Stomach (tissue), 9 donors: Measurements from ENCODE around the gene CAPZB. TPM values are rescaled to one million over a fixed set of nuclear protein-coding genes. Genes with fewer than 3 reads are reported as not detected.
A peak's percentile ranks its signal among the peaks of the same experiment; 100 is the strongest.

ENCODE experiments used
- DNase-seq, 2 donors: peaks; one replicate each; pipeline versions ENCODE4 v3.0.0 to v3.0.0-alpha.2; 2013 to 2019
- H3K27ac ChIP-seq, 5 donors: fragments of 200-600 bp in 4 of 5; sonication (generic) in 4 of 5; one replicate each; pipeline ENCODE4 v1.5.1; 2013 to 2019; ENCODE audit warnings: mild to moderate bottlenecking in 1 of 5, moderate library complexity in 1 of 5
- H3K27me3 ChIP-seq, 3 donors: fragments of 200-600 bp; sonication (generic); one replicate each; pipeline ENCODE4 v1.5.1; 2017 to 2019; ENCODE audit warnings: mixed run types in 1 of 3
- H3K36me3 ChIP-seq, 4 donors: fragments of 200-600 bp; sonication (generic); 1 replicate in 3 of 4; 2 replicates in 1 of 4; pipeline ENCODE4 v1.5.1; 2016 to 2019
- H3K4me1 ChIP-seq, 4 donors: fragments of 200-600 bp; sonication (generic); one replicate each; pipeline ENCODE4 v1.5.1; 2016 to 2019
- H3K4me3 ChIP-seq, 4 donors: fragments of 200-600 bp; sonication (generic) in 3 of 4; one replicate each; pipeline ENCODE4 v1.5.1; 2016 to 2019; ENCODE audit warnings: mild to moderate bottlenecking in 1 of 4
- H3K9me3 ChIP-seq, 4 donors: fragments of 200-600 bp; sonication (generic); one replicate each; pipeline ENCODE4 v1.5.1; 2016 to 2019
- EP300 ChIP-seq: sonication (generic); formaldehyde crosslinking; IDR thresholded peaks from one replicate; pipeline ENCODE4 v1.6.1; 2017; ENCODE audit warnings: antibody characterized with exemption
- POLR2A ChIP-seq, 4 donors: fragments of 450-650 bp; IDR thresholded peaks; one replicate each; pipeline ENCODE4 v1.6.1; 2016; ENCODE audit warnings: antibody characterized with exemption in 4 of 4, control low read depth in 2 of 4, mild to moderate bottlenecking in 1 of 4, moderate library complexity in 1 of 4
- POLR2AphosphoS5 ChIP-seq, 3 donors: sonication (generic); formaldehyde crosslinking; IDR thresholded peaks; one replicate each; pipeline ENCODE4 v1.6.1; 2016; ENCODE audit warnings: antibody characterized with exemption in 3 of 3
- WGBS, 5 donors: extraction: QIAGEN DNeasy Blood & Tissue Kit in 3 of 5; methylation state at CpG; one replicate each; pipeline versions ENCODE4 v1.1.5 to v1.1.7; 2013 to 2018; 5-methylcytosine and 5-hydroxymethylcytosine counted together
- intact Hi-C: fragments of 100-400 bp; cut with DNase I; formaldehyde crosslinking; loops from one replicate; pipeline ENCODE4 v1.15.1; 2023; ENCODE audit warnings: low total_unique reads
- polyA plus RNA-seq, 3 donors: library from polyadenylated mRNA; stranded (reverse); fragments of 200-250 nt; gene quantifications; one replicate each; pipeline ENCODE4 v1.2.3, GENCODE V29; 2013
- total RNA-seq, 5 donors: library from RNA; depleted of rRNA; stranded (reverse); fragments of >200 nt; gene quantifications; one replicate each; pipeline versions ENCODE4 v1.1.0 to v1.2.3, GENCODE V29; 2014 to 2016
- TF ChIP-seq, protein P1 (sequence below), 7 experiments: fragments of 450-650 bp in 4 of 7; fragments of 200-600 bp in 3 of 7; sonication (generic) in 3 of 7; IDR thresholded peaks; one replicate each; pipeline ENCODE4 v1.5.1; 2016 to 2019; ENCODE audit warnings: antibody characterized with exemption in 7 of 7, control low read depth in 2 of 7, mild to moderate bottlenecking in 1 of 7
- donor health status: healthy with polysubstance abuse.
- donor health status: Bipolar disorder and iron deficiency.
- donor health status: healthy.

CAPZB gene
- total and polyA plus RNA-seq, 8 donors = 84.9 to 345 (median 155) TPM

DNA sequence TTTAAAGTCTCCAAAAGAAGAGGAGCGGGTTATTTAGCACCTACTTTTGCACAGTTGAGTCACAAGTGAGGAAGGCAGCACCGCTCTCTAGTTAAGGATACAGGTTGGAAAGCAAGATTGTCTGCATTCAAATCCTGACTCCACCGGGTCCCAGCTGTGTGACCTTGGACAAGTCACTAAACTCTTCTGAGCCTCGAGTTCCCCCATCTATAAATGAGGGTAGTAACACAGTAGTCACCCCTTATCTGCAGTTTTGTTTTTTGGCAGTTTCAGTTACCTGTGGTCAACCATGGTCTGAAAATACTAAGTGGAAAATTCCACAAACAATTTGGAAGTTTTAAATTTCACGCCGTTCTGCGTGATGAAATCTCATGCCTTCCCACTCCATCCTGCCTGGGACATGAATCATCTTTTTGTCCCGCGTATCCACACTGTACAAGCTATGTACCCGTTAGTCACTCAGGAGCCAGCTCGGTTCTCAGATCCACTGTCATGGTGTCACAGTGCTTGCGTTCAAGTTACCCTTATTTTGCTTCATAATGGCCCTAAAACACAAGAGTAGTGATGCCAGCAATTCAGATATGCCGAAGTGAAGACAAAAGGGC is 49.4 kb downstream of the CAPZB start:
- intact Hi-C loops = no loop called here
- no peak for DNase-seq
- WGBS, 5 donors = 57 to 84% (median 79%) methylated on average over 13 of the region's 13 CpGs

DNA sequence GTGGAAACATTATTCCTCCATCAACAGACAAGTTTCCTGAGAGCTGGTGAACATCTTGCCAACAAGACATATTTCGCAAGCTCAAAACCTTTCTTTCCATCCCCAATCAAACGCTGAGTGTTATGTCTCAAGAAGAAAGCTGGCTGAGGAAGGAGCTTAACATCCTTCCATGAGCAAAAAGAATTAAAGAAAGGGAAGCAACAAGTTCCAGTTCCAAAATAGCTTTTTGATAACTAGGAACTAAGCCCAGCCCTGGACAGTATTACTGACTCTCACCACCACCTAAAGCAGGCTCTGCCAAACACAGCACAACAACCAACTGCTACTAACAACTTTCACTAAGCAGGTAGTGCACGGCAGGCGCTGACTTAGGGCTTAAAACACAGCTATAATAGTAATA is 50.2 kb downstream of the CAPZB start:
- TF ChIP-seq, protein P1, sequence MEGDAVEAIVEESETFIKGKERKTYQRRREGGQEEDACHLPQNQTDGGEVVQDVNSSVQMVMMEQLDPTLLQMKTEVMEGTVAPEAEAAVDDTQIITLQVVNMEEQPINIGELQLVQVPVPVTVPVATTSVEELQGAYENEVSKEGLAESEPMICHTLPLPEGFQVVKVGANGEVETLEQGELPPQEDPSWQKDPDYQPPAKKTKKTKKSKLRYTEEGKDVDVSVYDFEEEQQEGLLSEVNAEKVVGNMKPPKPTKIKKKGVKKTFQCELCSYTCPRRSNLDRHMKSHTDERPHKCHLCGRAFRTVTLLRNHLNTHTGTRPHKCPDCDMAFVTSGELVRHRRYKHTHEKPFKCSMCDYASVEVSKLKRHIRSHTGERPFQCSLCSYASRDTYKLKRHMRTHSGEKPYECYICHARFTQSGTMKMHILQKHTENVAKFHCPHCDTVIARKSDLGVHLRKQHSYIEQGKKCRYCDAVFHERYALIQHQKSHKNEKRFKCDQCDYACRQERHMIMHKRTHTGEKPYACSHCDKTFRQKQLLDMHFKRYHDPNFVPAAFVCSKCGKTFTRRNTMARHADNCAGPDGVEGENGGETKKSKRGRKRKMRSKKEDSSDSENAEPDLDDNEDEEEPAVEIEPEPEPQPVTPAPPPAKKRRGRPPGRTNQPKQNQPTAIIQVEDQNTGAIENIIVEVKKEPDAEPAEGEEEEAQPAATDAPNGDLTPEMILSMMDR (IDR thresholded peaks at IDR 0.05) = no peak
- TF ChIP-seq POLR2AphosphoS5 (IDR thresholded peaks at IDR 0.05) = peak; percentile 57 to 85 (median 83)
- Histone ChIP-seq H3K27ac (peak overlapping the region in 4 of 5 donors; percentile 81 to 90 (median 86)), H3K4me1 (peaks cover 81 to 98% (median 91%) of the 10 kb centered on the region in 4 donors), H3K36me3 (no peaks in the 10 kb centered on the region), H3K9me3 (no peaks in the 10 kb centered on the region), H3K4me3 (no peak overlapping the region), H3K27me3 (no peaks in the 10 kb centered on the region)
- 41 to 71% (median 53%) methylated on average over 4 of the region's 4 CpGs for WGBS, 5 donors
- intact Hi-C loops = no loop called here
- peak in 1 of 2 donors; percentile 63 for DNase-seq

More for the DNA sequence above, 49.4 kb downstream of the CAPZB start:
- Histone ChIP-seq H3K9me3 (no peaks in the 10 kb centered on the region), H3K36me3 (no peaks in the 10 kb centered on the region), H3K4me3 (no peak overlapping the region), H3K27ac (peak overlapping the region; percentile 61 to 90 (median 84)), H3K4me1 (peaks cover 81 to 98% (median 91%) of the 10 kb centered on the region in 4 donors), H3K27me3 (no peaks in the 10 kb centered on the region)
- TF ChIP-seq, protein P1 (IDR thresholded peaks at IDR 0.05) = no peak
- TF ChIP-seq POLR2A (IDR thresholded peaks at IDR 0.05) (no peak), EP300 (no peak), POLR2AphosphoS5 (IDR thresholded peaks at IDR 0.05) (peak in 2 of 3 donors; percentile 9 to 64)

DNA sequence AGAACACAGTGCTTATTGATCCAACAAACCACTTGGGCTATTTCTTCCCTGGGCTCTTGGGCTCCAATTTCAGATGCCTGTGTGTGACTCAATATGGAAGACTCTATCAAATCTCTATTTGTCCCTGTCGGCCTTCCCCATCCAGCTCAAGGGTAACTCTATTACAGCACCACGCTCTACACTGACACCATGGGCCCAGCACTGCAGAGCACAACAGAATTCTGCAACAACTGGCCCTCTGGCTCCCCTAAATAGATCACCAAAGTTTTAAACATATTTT is 51.7 kb downstream of the CAPZB start:
- intact Hi-C loops = no loop called here

GRCh38 chr1:19432943-19433718 is 52.2 kb downstream of the CAPZB start:
- Histone ChIP-seq H3K36me3 (no peaks in the 10 kb centered on the region), H3K9me3 (no peaks in the 10 kb centered on the region), H3K27me3 (no peaks in the 10 kb centered on the region), H3K4me3 (no peak overlapping the region), H3K4me1 (peaks cover 70 to 98% (median 87%) of the 10 kb centered on the region in 4 donors), H3K27ac (peak overlapping the region; percentile 20 to 90 (median 84))
- WGBS, 5 donors = 49 to 66% (median 64%) methylated on average over 15 of the region's 15 CpGs
- intact Hi-C loops = no loop called here
- peak in 1 of 2 donors; percentile 66 for DNase-seq
- TF ChIP-seq, protein P1 (IDR thresholded peaks at IDR 0.05) = no peak
- TF ChIP-seq POLR2A (IDR thresholded peaks at IDR 0.05) = no peak
- TF ChIP-seq POLR2AphosphoS5 (IDR thresholded peaks at IDR 0.05) = peak; percentile 66 to 79 (median 77)
- TF ChIP-seq EP300 = peak; percentile 65

More for the DNA sequence above, 51.7 kb downstream of the CAPZB start:
- Histone ChIP-seq H3K27me3 (no peaks in the 10 kb centered on the region), H3K4me1 (peaks cover 74 to 98% (median 88%) of the 10 kb centered on the region in 4 donors), H3K4me3 (no peak overlapping the region), H3K9me3 (no peaks in the 10 kb centered on the region), H3K27ac (peak overlapping the region in 4 of 5 donors; percentile 81 to 90 (median 86)), H3K36me3 (no peaks in the 10 kb centered on the region)
- DNase-seq = no peak
- WGBS, 5 donors = 38 to 73% (median 52%) methylated on average over 2 of the region's 2 CpGs
- TF ChIP-seq, protein P1 (IDR thresholded peaks at IDR 0.05) = no peak
- TF ChIP-seq POLR2AphosphoS5 (IDR thresholded peaks at IDR 0.05) (peak in 1 of 3 donors; percentile 6), EP300 (no peak), POLR2A (IDR thresholded peaks at IDR 0.05) (no peak)
